Ascending aorta (tissue), 2 donors: ENCODE data around the gene KY. TPM values are rescaled to one million over a fixed set of nuclear protein-coding genes. Genes with fewer than 3 reads are reported as not detected.

Source experiments
- DNase-seq, 2 donors: peaks; one replicate each; pipeline ENCODE4 v3.0.0-alpha.2; 2019; ENCODE audit warnings: low spot score in 2 of 2
- H3K27ac ChIP-seq, 2 donors: fragments of 200-600 bp; sonication (generic); one replicate each; pipeline ENCODE4 v1.5.1; 2016 to 2017; ENCODE audit warnings: mild to moderate bottlenecking in 1 of 2
- H3K27me3 ChIP-seq: fragments of 200-600 bp; sonication (generic); one replicate; pipeline ENCODE4 v1.5.1; 2017
- H3K36me3 ChIP-seq, 2 donors: fragments of 200-600 bp; sonication (generic); one replicate each; pipeline ENCODE4 v1.5.1; 2016
- H3K4me1 ChIP-seq, 2 donors: fragments of 200-600 bp; sonication (generic); one replicate each; pipeline ENCODE4 v1.5.1; 2016 to 2017; ENCODE audit warnings: mild to moderate bottlenecking in 1 of 2
- H3K4me3 ChIP-seq, 2 donors: fragments of 200-600 bp; sonication (generic); one replicate each; pipeline ENCODE4 v1.5.1; 2016 to 2017; ENCODE audit warnings: mild to moderate bottlenecking in 1 of 2
- H3K9me3 ChIP-seq, 2 donors: fragments of 200-600 bp; sonication (generic); one replicate each; pipeline ENCODE4 v1.5.1; 2016
- intact Hi-C: fragments of 100-400 bp; cut with DNase I; formaldehyde crosslinking; loops from one replicate; pipeline ENCODE4 v1.15.1; 2023
- total RNA-seq: library from RNA; depleted of rRNA; stranded (reverse); fragments of >200 nt; gene quantifications from one replicate; pipeline ENCODE4 v1.1.0, GENCODE V29; 2016
- TF ChIP-seq, protein P1 (sequence below), 3 experiments: fragments of 200-600 bp in 2 of 3; fragments of 450-650 bp in 1 of 3; sonication (generic) in 2 of 3; IDR thresholded peaks; one replicate each; pipeline ENCODE4 v1.5.1; 2016 to 2019; ENCODE audit warnings: antibody characterized with exemption in 3 of 3, mild to moderate bottlenecking in 1 of 3, moderate library complexity in 1 of 3

Gene KY
- total RNA-seq, 1 donor from 2014 or later, result 0.43 TPM

- Histone ChIP-seq H3K27me3 (no peaks in the 10 kb centered on the region), H3K27ac (no peak overlapping the region), H3K4me1 (no peaks in the 10 kb centered on the region), H3K36me3 (no peaks in the 10 kb centered on the region), H3K9me3 (no peaks in the 10 kb centered on the region), H3K4me3 (no peak overlapping the region)
- intact Hi-C loops, result no loop called here
- no peak for DNase-seq
- TF ChIP-seq, protein P1, sequence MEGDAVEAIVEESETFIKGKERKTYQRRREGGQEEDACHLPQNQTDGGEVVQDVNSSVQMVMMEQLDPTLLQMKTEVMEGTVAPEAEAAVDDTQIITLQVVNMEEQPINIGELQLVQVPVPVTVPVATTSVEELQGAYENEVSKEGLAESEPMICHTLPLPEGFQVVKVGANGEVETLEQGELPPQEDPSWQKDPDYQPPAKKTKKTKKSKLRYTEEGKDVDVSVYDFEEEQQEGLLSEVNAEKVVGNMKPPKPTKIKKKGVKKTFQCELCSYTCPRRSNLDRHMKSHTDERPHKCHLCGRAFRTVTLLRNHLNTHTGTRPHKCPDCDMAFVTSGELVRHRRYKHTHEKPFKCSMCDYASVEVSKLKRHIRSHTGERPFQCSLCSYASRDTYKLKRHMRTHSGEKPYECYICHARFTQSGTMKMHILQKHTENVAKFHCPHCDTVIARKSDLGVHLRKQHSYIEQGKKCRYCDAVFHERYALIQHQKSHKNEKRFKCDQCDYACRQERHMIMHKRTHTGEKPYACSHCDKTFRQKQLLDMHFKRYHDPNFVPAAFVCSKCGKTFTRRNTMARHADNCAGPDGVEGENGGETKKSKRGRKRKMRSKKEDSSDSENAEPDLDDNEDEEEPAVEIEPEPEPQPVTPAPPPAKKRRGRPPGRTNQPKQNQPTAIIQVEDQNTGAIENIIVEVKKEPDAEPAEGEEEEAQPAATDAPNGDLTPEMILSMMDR (IDR thresholded peaks at IDR 0.05), result no peak
Observed at GRCh38 chr3:134687642-134688041, 36.8 kb upstream of the KY start.

- Histone ChIP-seq H3K4me3 (no peak overlapping the region), H3K36me3 (no peaks in the 10 kb centered on the region), H3K27ac (no peak overlapping the region), H3K4me1 (no peaks in the 10 kb centered on the region), H3K9me3 (no peaks in the 10 kb centered on the region), H3K27me3 (no peaks in the 10 kb centered on the region)
- DNase-seq, result no peak
- TF ChIP-seq, protein P1 (IDR thresholded peaks at IDR 0.05), result no peak
- intact Hi-C loops, result no loop called here
Observed at GRCh38 chr3:134685929-134686802, 35.3 kb upstream of the KY start.

GRCh38 chr3:134682196-134682880 is 31.5 kb upstream of the KY start:
- Histone ChIP-seq H3K27me3 (no peaks in the 10 kb centered on the region), H3K4me1 (no peaks in the 10 kb centered on the region), H3K4me3 (no peak overlapping the region), H3K36me3 (no peaks in the 10 kb centered on the region), H3K9me3 (no peaks in the 10 kb centered on the region), H3K27ac (no peak overlapping the region)
- TF ChIP-seq, protein P1 (IDR thresholded peaks at IDR 0.05), result no peak
- intact Hi-C loops, result no loop called here
- DNase-seq, result no peak

- no peak for DNase-seq
- H3K27me3 ChIP-seq, result no peaks in the 10 kb centered on the region
- TF ChIP-seq, protein P1 (IDR thresholded peaks at IDR 0.05), result no peak
- no peaks in the 10 kb centered on the region for H3K4me1 ChIP-seq
- intact Hi-C loops, result no loop called here
- no peak overlapping the region for H3K27ac ChIP-seq
- H3K9me3 ChIP-seq, result no peaks in the 10 kb centered on the region
- no peak overlapping the region for H3K4me3 ChIP-seq
- no peaks in the 10 kb centered on the region for H3K36me3 ChIP-seq
Observed at GRCh38 chr3:134681522-134681900, 30.7 kb upstream of the KY start.

- H3K4me3 ChIP-seq, result no peak overlapping the region
- H3K9me3 ChIP-seq, result no peaks in the 10 kb centered on the region
- H3K4me1 ChIP-seq, result no peaks in the 10 kb centered on the region
- no peaks in the 10 kb centered on the region for H3K36me3 ChIP-seq
- no peaks in the 10 kb centered on the region for H3K27me3 ChIP-seq
- intact Hi-C loops, result no loop called here
- no peak overlapping the region for H3K27ac ChIP-seq
- no peak for DNase-seq
- TF ChIP-seq, protein P1 (IDR thresholded peaks at IDR 0.05), result no peak
Observed at GRCh38 chr3:134680796-134681521, 30.1 kb upstream of the KY start.
